Liver (tissue), 9 donors: ENCODE measurements around the gene RPTOR. TPM values are rescaled to one million over a fixed set of nuclear protein-coding genes. Genes with fewer than 3 reads are reported as not detected.

Experiments used
- DNase-seq: peaks from one replicate; pipeline ENCODE4 v3.0.0-alpha.2; 2017; ENCODE audit warnings: low spot score
- H3K27ac ChIP-seq, 2 donors: one replicate each; pipeline ENCODE4 v1.7.0; 2013; ENCODE audit warnings: inconsistent platforms in 2 of 2, low read length in 2 of 2, control low read depth in 1 of 2, low read depth in 1 of 2, mild to moderate bottlenecking in 1 of 2
- H3K27me3 ChIP-seq, 4 donors: one replicate each; pipeline versions ENCODE4 v1.6.1 to v1.7.0; 2013; ENCODE audit warnings: low read length in 3 of 4, inconsistent platforms in 1 of 4, mild to moderate bottlenecking in 1 of 4, moderate library complexity in 1 of 4; ENCODE audit not compliant: control insufficient read depth in 4 of 4, insufficient read depth in 4 of 4
- H3K36me3 ChIP-seq, 4 donors: one replicate each; pipeline versions ENCODE4 v1.6.1 to v1.7.0; 2013; ENCODE audit warnings: low read length in 3 of 4, mild to moderate bottlenecking in 3 of 4, low read depth in 1 of 4, moderate library complexity in 1 of 4; ENCODE audit not compliant: control insufficient read depth in 4 of 4, insufficient read depth in 3 of 4
- H3K4me1 ChIP-seq, 4 donors: one replicate each; pipeline versions ENCODE4 v1.6.1 to v1.7.0; 2013; ENCODE audit warnings: low read length in 3 of 4, mild to moderate bottlenecking in 3 of 4, moderate library complexity in 1 of 4; ENCODE audit not compliant: control insufficient read depth in 4 of 4, insufficient read depth in 4 of 4
- H3K4me3 ChIP-seq, 3 donors: one replicate each; pipeline versions ENCODE4 v1.6.1 to v1.7.0; 2013; ENCODE audit warnings: low read length in 3 of 3, control low read depth in 1 of 3, low read depth in 1 of 3, mild to moderate bottlenecking in 1 of 3
- H3K9ac ChIP-seq, 2 donors: one replicate each; pipeline ENCODE4 v1.7.0; 2013; ENCODE audit warnings: low read length in 2 of 2, mild to moderate bottlenecking in 2 of 2, moderate library complexity in 2 of 2, control low read depth in 1 of 2, low read depth in 1 of 2
- H3K9me3 ChIP-seq, 4 donors: one replicate each; pipeline versions ENCODE4 v1.6.1 to v1.7.0; 2013; ENCODE audit warnings: low read length in 3 of 4; ENCODE audit not compliant: control insufficient read depth in 4 of 4
- ATF3 ChIP-seq: IDR thresholded peaks from 2 replicates; pipeline ENCODE4 v1.6.1; 2016; ENCODE audit warnings: antibody characterized with exemption
- CTCF ChIP-seq: fragments of 150-350 bp; IDR thresholded peaks from 2 replicates; pipeline ENCODE4 v1.5.1; 2017; ENCODE audit warnings: improper control_type of control experiment, low read depth, low read length; ENCODE audit not compliant: missing input control
- EGR1 ChIP-seq, 2 donors: IDR thresholded peaks; 2 replicates each; pipeline ENCODE4 v1.6.1; 2016 to 2018; ENCODE audit warnings: antibody characterized with exemption in 2 of 2, low read depth in 2 of 2
- FOXA1 ChIP-seq: IDR thresholded peaks from 2 replicates; pipeline ENCODE4 v1.6.1; 2016; ENCODE audit warnings: antibody characterized with exemption
- FOXA2 ChIP-seq: IDR thresholded peaks from 2 replicates; pipeline ENCODE4 v1.6.1; 2016; ENCODE audit warnings: antibody characterized with exemption
- GABPA ChIP-seq, 2 donors: IDR thresholded peaks in 1 of 2; conservative IDR thresholded peaks in 1 of 2; 2 replicates each; pipeline ENCODE4 v1.6.1; 2016; ENCODE audit warnings: antibody characterized with exemption in 2 of 2, mild to moderate bottlenecking in 1 of 2, moderate library complexity in 1 of 2
- HNF4A ChIP-seq, 2 donors: conservative IDR thresholded peaks; 2 replicates each; pipeline ENCODE4 v1.6.1; 2016; ENCODE audit warnings: antibody characterized with exemption in 2 of 2, mild to moderate bottlenecking in 2 of 2
- HNF4G ChIP-seq: IDR thresholded peaks from 2 replicates; pipeline ENCODE4 v1.6.1; 2016; ENCODE audit warnings: antibody characterized with exemption
- JUND ChIP-seq, 2 donors: IDR thresholded peaks; 2 replicates each; pipeline ENCODE4 v1.6.1; 2016; ENCODE audit warnings: antibody characterized with exemption in 2 of 2
- MAX ChIP-seq: IDR thresholded peaks from 2 replicates; pipeline ENCODE4 v1.6.1; 2016; ENCODE audit warnings: antibody characterized with exemption
- NR2F2 ChIP-seq: IDR thresholded peaks from 2 replicates; pipeline ENCODE4 v1.6.1; 2016; ENCODE audit warnings: antibody characterized with exemption
- RAD21 ChIP-seq, 2 donors: IDR thresholded peaks; 2 replicates each; pipeline ENCODE4 v1.6.1; 2016; ENCODE audit warnings: antibody characterized with exemption in 2 of 2, mild to moderate bottlenecking in 2 of 2
- RXRA ChIP-seq, 2 donors: IDR thresholded peaks; 2 replicates each; pipeline ENCODE4 v1.6.1; 2017 to 2018; ENCODE audit warnings: antibody characterized with exemption in 2 of 2, mild to moderate bottlenecking in 1 of 2
- SP1 ChIP-seq: IDR thresholded peaks from 2 replicates; pipeline ENCODE4 v1.6.1; 2018; ENCODE audit warnings: antibody characterized with exemption, mild to moderate bottlenecking
- TAF1 ChIP-seq: conservative IDR thresholded peaks from 2 replicates; pipeline ENCODE4 v1.6.1; 2016; ENCODE audit warnings: antibody characterized with exemption, mild to moderate bottlenecking
- YY1 ChIP-seq: IDR thresholded peaks from 2 replicates; pipeline ENCODE4 v1.6.1; 2016; ENCODE audit warnings: antibody characterized with exemption, mild to moderate bottlenecking
- ZBTB33 ChIP-seq: IDR thresholded peaks from 2 replicates; pipeline ENCODE4 v1.6.1; 2016; ENCODE audit warnings: antibody characterized with exemption
- WGBS: extraction: QIAGEN DNeasy Blood & Tissue Kit; methylation state at CpG from one replicate; pipeline ENCODE4 v1.1.7; 2013; 5-methylcytosine and 5-hydroxymethylcytosine counted together
- polyA plus RNA-seq, 2 donors: library from polyadenylated mRNA; stranded (reverse) in 1 of 2; unstranded in 1 of 2; fragments of 200-250 nt in 1 of 2; fragments of >200 nt in 1 of 2; fragmentation: Nextera tagmentation in 1 of 2; extraction: Ambion mirVana in 1 of 2; gene quantifications; one replicate each; pipeline versions ENCODE4 v1.2.1 to v1.2.3, GENCODE V29; 2013 to 2015
- total RNA-seq, 2 donors: library from RNA; depleted of rRNA; stranded (reverse); fragments of >200 nt; gene quantifications; one replicate each; pipeline ENCODE4 v1.2.3, GENCODE V29; 2014
- TF ChIP-seq, protein P1 (sequence below): IDR thresholded peaks from 2 replicates; pipeline ENCODE4 v1.6.1; 2016; ENCODE audit warnings: antibody characterized with exemption, mild to moderate bottlenecking
- donor health status: healthy.
- donor health status: healthy.
- donor health status: healthy.
- donor health status: healthy.
- donor health status: healthy.

RPTOR gene
- total and polyA plus RNA-seq, 4 donors = 4.8 to 25.4 (median 11.6) TPM

- Histone ChIP-seq H3K36me3 (peaks cover 0 to 25% (median 3%) of the 10 kb centered on the region in 4 donors), H3K4me1 (peaks cover 0 to 6% (median 0%) of the 10 kb centered on the region in 4 donors), H3K27ac (no peak overlapping the region), H3K27me3 (no peaks in the 10 kb centered on the region), H3K9me3 (no peaks in the 10 kb centered on the region), H3K9ac (no peak overlapping the region), H3K4me3 (no peak overlapping the region)
- DNase-seq = no peak
- WGBS = 96% methylated on average over 2 of the region's 2 CpGs
- TF ChIP-seq SP1 = no peak
- no peak for TF ChIP-seq HNF4A (conservative IDR thresholded peaks at IDR 0.05)
- no peak for TF ChIP-seq HNF4G
- no peak for TF ChIP-seq FOXA2
- TF ChIP-seq MAX = no peak
- no peak for TF ChIP-seq EGR1 (IDR thresholded peaks at IDR 0.05; ENCODE audit: low read depth in 2 of 2)
- no peak for TF ChIP-seq YY1
- no peak for TF ChIP-seq RXRA (IDR thresholded peaks at IDR 0.05)
- no peak for TF ChIP-seq TAF1
- TF ChIP-seq, protein P1, sequence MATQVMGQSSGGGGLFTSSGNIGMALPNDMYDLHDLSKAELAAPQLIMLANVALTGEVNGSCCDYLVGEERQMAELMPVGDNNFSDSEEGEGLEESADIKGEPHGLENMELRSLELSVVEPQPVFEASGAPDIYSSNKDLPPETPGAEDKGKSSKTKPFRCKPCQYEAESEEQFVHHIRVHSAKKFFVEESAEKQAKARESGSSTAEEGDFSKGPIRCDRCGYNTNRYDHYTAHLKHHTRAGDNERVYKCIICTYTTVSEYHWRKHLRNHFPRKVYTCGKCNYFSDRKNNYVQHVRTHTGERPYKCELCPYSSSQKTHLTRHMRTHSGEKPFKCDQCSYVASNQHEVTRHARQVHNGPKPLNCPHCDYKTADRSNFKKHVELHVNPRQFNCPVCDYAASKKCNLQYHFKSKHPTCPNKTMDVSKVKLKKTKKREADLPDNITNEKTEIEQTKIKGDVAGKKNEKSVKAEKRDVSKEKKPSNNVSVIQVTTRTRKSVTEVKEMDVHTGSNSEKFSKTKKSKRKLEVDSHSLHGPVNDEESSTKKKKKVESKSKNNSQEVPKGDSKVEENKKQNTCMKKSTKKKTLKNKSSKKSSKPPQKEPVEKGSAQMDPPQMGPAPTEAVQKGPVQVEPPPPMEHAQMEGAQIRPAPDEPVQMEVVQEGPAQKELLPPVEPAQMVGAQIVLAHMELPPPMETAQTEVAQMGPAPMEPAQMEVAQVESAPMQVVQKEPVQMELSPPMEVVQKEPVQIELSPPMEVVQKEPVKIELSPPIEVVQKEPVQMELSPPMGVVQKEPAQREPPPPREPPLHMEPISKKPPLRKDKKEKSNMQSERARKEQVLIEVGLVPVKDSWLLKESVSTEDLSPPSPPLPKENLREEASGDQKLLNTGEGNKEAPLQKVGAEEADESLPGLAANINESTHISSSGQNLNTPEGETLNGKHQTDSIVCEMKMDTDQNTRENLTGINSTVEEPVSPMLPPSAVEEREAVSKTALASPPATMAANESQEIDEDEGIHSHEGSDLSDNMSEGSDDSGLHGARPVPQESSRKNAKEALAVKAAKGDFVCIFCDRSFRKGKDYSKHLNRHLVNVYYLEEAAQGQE = no peak
- no peak for TF ChIP-seq GABPA (IDR thresholded peaks at IDR 0.05 in 1 of 2, conservative IDR thresholded peaks at IDR 0.05 in 1 of 2)
- no peak for TF ChIP-seq ATF3
- no peak for TF ChIP-seq ZBTB33
- no peak for TF ChIP-seq JUND (IDR thresholded peaks at IDR 0.05)
- no peak for TF ChIP-seq FOXA1
- TF ChIP-seq NR2F2 = no peak
- no peak for TF ChIP-seq RAD21 (IDR thresholded peaks at IDR 0.05)
- TF ChIP-seq CTCF = no peak
Measured at GRCh38 chr17:80909635-80910034, 365.0 kb downstream of the RPTOR start.
